HCT116 (cell line): Measurements from ENCODE around the gene EIF4E.

Experiments used
- CBX3 ChIP-seq: IDR thresholded peaks from 2 replicates; pipeline ENCODE4 v1.6.1; 2012; ENCODE audit warnings: low read depth
- EGR1 ChIP-seq: IDR thresholded peaks from 2 replicates; pipeline ENCODE4 v1.6.1; 2012; ENCODE audit warnings: low read depth
- EZH2 ChIP-seq: fragments of 200-600 bp; sonication (generic); IDR thresholded peaks from 2 replicates; pipeline ENCODE4 v1.6.1; 2017; ENCODE audit warnings: antibody characterized with exemption, mixed run types
- FOSL1 ChIP-seq: IDR thresholded peaks from 2 replicates; pipeline ENCODE4 v1.6.1; 2012; ENCODE audit warnings: low read depth
- MAX ChIP-seq: IDR thresholded peaks from 2 replicates; pipeline ENCODE4 v1.6.1; 2012
- POLR2A ChIP-seq: IDR thresholded peaks from 2 replicates; pipeline ENCODE4 v1.7.0; 2011; ENCODE audit warnings: borderline replicate concordance; ENCODE audit not compliant: insufficient read depth, insufficient read length; ENCODE audit errors: extremely low read depth
- POLR2AphosphoS5 ChIP-seq: IDR thresholded peaks from 2 replicates; pipeline ENCODE4 v1.6.1; 2011; ENCODE audit warnings: mild to moderate bottlenecking, low read depth, low read length, moderate library complexity
- REST ChIP-seq: IDR thresholded peaks from 2 replicates; pipeline ENCODE4 v1.6.1; 2012; ENCODE audit warnings: low read depth
- SP1 ChIP-seq: IDR thresholded peaks from 2 replicates; pipeline ENCODE4 v1.6.1; 2012; ENCODE audit warnings: low read depth
- TCF7L2 ChIP-seq: IDR thresholded peaks from 2 replicates; pipeline ENCODE4 v1.7.0; 2011; ENCODE audit warnings: borderline replicate concordance, inconsistent platforms; ENCODE audit not compliant: insufficient read depth, insufficient read length; ENCODE audit errors: extremely low read depth
- ZNF274 ChIP-seq: fragments of 200-500 bp; sonication (Bioruptor generic); IDR thresholded peaks from 2 replicates; pipeline ENCODE4 v1.6.1; 2014; ENCODE audit warnings: mild to moderate bottlenecking, low read depth, low read length, inconsistent platforms
- TF ChIP-seq, protein P1 (sequence below), 3 experiments: fragments of 200-600 bp in 1 of 3; sonication (generic) in 1 of 3; IDR thresholded peaks in 2 of 3; conservative IDR thresholded peaks in 1 of 3; 2 replicates each; pipeline ENCODE4 v1.5.1; 2012 to 2017; ENCODE audit warnings: low read depth in 2 of 3, low read length in 2 of 3, antibody characterized with exemption in 1 of 3, borderline replicate concordance in 1 of 3, control low read depth in 1 of 3, mild to moderate bottlenecking in 1 of 3, mixed read lengths in 1 of 3, mixed run types in 1 of 3, moderate library complexity in 1 of 3; ENCODE audit not compliant: insufficient read depth in 1 of 3
- TF ChIP-seq, protein P2 (sequence below): IDR thresholded peaks from 2 replicates; pipeline ENCODE4 v1.6.1; 2012

GRCh38 chr4:98899277-98899676, 29.7 kb downstream of the EIF4E start:
- no peak for TF ChIP-seq TCF7L2
- no peak for TF ChIP-seq ZNF274
- TF ChIP-seq POLR2AphosphoS5 = no peak
- TF ChIP-seq, protein P1, sequence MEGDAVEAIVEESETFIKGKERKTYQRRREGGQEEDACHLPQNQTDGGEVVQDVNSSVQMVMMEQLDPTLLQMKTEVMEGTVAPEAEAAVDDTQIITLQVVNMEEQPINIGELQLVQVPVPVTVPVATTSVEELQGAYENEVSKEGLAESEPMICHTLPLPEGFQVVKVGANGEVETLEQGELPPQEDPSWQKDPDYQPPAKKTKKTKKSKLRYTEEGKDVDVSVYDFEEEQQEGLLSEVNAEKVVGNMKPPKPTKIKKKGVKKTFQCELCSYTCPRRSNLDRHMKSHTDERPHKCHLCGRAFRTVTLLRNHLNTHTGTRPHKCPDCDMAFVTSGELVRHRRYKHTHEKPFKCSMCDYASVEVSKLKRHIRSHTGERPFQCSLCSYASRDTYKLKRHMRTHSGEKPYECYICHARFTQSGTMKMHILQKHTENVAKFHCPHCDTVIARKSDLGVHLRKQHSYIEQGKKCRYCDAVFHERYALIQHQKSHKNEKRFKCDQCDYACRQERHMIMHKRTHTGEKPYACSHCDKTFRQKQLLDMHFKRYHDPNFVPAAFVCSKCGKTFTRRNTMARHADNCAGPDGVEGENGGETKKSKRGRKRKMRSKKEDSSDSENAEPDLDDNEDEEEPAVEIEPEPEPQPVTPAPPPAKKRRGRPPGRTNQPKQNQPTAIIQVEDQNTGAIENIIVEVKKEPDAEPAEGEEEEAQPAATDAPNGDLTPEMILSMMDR (IDR thresholded peaks at IDR 0.05 in 2 of 3, conservative IDR thresholded peaks at IDR 0.05 in 1 of 3; ENCODE audit: borderline replicate concordance in 1 of 3, insufficient read depth in 1 of 3, low read depth in 2 of 3, low read length in 2 of 3) = no peak
- no peak for TF ChIP-seq EGR1
- TF ChIP-seq REST = no peak
- TF ChIP-seq MAX = no peak
- TF ChIP-seq POLR2A = no peak
- TF ChIP-seq EZH2 = no peak
- no peak for TF ChIP-seq CBX3
- no peak for TF ChIP-seq SP1
- TF ChIP-seq, protein P2, sequence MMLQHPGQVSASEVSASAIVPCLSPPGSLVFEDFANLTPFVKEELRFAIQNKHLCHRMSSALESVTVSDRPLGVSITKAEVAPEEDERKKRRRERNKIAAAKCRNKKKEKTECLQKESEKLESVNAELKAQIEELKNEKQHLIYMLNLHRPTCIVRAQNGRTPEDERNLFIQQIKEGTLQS = no peak
- TF ChIP-seq FOSL1 = no peak
